VCaP (cell line): Measurements from ENCODE around the gene RRP9.
"Not testable (repeated sequence)": the region's sequence is repeated elsewhere in the genome, so short reads cannot be mapped to it uniquely, and the experiment has no call there.

ENCODE experiments used
- H3K27ac ChIP-seq: fragments of 450-650 bp; 2 replicates; pipeline ENCODE4 v1.5.1; 2017
- CTCF ChIP-seq: fragments of 450-650 bp; conservative IDR thresholded peaks from 2 replicates; pipeline ENCODE4 v1.5.1; 2017; ENCODE audit warnings: mild to moderate bottlenecking, moderate library complexity

RRP9 gene

DNA sequence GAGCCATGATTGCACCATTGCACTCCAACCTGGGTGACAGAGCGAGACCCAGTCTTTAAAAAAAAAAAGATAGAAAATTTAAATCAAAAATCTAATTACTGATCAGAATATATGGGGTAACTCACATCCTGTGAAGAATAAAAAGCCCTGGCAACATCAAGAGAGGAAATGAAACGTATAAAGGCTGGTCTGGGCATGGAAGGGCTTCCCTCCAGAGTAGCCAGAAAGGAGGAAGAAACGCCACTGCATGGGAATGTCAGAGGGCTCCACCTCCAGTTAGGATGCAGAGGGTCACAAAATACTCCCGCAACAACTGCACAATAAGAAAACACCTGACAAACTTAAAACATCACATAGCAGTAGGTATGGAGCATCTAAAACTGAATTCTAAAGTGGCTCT is 33.7 kb downstream of the RRP9 start:
- TF ChIP-seq CTCF, result no peak
- no peak overlapping the region for H3K27ac ChIP-seq

GRCh38 chr3:51904034-51904823 is 37.5 kb downstream of the RRP9 start:
- no peak for TF ChIP-seq CTCF
- H3K27ac ChIP-seq, result no peak overlapping the region

DNA sequence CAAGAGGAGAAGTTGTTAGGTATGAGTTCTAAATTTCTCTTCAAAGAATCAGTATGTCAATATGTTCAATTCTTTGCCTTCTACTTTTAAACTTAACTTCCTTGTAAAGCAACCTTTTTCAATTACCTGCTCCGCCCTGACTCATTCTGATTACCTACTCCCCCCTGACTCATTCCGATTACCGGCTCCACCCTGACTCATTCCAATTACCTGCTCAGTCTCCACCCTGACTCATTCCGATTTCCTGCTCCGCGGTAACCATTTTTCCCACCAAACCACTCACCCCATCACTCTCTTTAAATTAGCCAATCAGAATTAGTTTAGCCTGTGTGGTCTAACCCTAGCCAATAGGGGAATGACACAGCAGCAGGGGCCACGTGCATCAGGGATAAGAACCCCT is 39.3 kb downstream of the RRP9 start:
- H3K27ac ChIP-seq, result not testable (repeated sequence)

- H3K27ac ChIP-seq, result not testable (repeated sequence)
Measured at GRCh38 chr3:51900043-51900442, 41.7 kb downstream of the RRP9 start.

- TF ChIP-seq CTCF, result no peak
- H3K27ac ChIP-seq, result no peak overlapping the region
Measured at GRCh38 chr3:51897391-51897790, 44.3 kb downstream of the RRP9 start.

GRCh38 chr3:51896607-51897305 is 44.9 kb downstream of the RRP9 start:
- H3K27ac ChIP-seq, result no peak overlapping the region
- no peak for TF ChIP-seq CTCF

DNA sequence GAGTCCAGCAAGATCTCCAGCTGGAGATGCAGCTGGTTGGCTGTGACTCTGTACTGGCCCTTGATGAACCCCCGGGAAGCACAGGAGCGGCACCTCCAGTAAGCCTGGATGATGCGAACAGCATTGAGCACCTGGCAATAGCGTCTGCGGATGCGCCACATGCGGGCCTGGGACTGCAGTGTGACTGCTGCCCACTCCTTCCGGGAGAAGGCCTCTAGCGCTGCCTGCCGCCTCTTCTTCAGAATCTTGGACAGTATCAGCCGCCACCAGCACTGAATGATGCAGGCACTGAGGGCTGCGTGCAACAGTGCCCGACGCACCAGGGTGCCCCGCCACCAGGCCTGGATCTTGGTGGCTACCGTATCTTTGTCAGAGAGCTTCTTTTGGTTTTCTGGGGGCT is 46.8 kb downstream of the RRP9 start:
- no peak for TF ChIP-seq CTCF
- no peak overlapping the region for H3K27ac ChIP-seq

DNA sequence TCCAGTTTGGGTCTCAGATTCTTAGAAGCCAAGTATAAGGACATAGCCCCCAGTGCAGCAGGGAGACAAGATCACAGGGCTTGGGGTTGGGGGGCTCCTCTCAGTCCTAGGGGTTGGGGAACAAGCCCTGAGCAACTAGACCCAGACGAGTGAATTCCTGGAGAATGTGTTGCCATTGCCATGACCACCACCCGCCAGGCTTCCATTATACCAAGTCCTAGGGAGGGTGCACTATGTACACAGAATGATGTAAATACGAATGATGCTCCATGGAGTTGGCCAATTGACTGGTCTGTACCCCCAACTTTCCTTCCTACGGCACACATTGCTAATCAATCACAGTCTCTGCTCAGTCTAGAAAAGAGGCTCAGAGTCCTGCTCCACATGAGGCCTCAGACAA is 47.3 kb downstream of the RRP9 start:
- H3K27ac ChIP-seq, result no peak overlapping the region
- no peak for TF ChIP-seq CTCF
